OCI-LY7 (cell line): Measurements from ENCODE around the gene IQGAP2. TPM values are rescaled to one million over a fixed set of nuclear protein-coding genes. Genes with fewer than 3 reads are reported as not detected.

Experiments used
- BruUV-seq: library from RNA; stranded (reverse); fragments of 400-500 nt; replicated peaks from 2 replicates; lab custom pipeline; 2021; lab: Mats Ljungman, UMichigan
- CTCF ChIA-PET: fragments of 300-600 bp; sonication (Branson Sonifier 250); formaldehyde crosslinking; loops from one replicate; lab custom pipeline; 2022; ENCODE audit warnings: antibody characterized with exemption; ENCODE audit not compliant: unreplicated experiment; lab: Charles Lee
- POLR2A ChIA-PET: fragments of 300-600 bp; sonication (Branson Sonifier 250); formaldehyde crosslinking; loops from one replicate; lab custom pipeline; 2022; ENCODE audit warnings: antibody characterized with exemption; lab: Charles Lee
- DNase-seq: peaks from one replicate; pipeline ENCODE4 v3.0.0-alpha.2; 2015; ENCODE audit warnings: low spot score
- H2AFZ ChIP-seq: fragments of 200-600 bp; sonication (generic), shearing (Covaris generic); 2 replicates; pipeline ENCODE4 v1.6.1; 2014; ENCODE audit warnings: mild to moderate bottlenecking, antibody characterized with exemption, low read length, moderate library complexity
- H3K27ac ChIP-seq: fragments of 200-600 bp; sonication (generic); 2 replicates; pipeline ENCODE4 v1.5.1; 2014; ENCODE audit warnings: mixed run types, low read depth, mild to moderate bottlenecking, moderate library complexity, low read length, inconsistent platforms; ENCODE audit not compliant: poor library complexity, severe bottlenecking
- H3K36me3 ChIP-seq: fragments of 200-600 bp; sonication (generic); 2 replicates; pipeline ENCODE4 v1.6.1; 2014; ENCODE audit warnings: mild to moderate bottlenecking, antibody characterized with exemption, low read length, moderate library complexity, mixed read lengths; ENCODE audit not compliant: insufficient read depth
- H3K4me1 ChIP-seq: fragments of 200-600 bp; sonication (generic); 2 replicates; pipeline ENCODE4 v1.5.1; 2014; ENCODE audit warnings: mild to moderate bottlenecking, low read length; ENCODE audit not compliant: insufficient read depth, poor library complexity, severe bottlenecking
- H3K4me2 ChIP-seq: fragments of 200-600 bp; sonication (generic); 2 replicates; pipeline ENCODE4 v1.6.1; 2014; ENCODE audit warnings: mild to moderate bottlenecking, low read length
- H3K4me3 ChIP-seq: fragments of 200-600 bp; sonication (generic); 2 replicates; pipeline ENCODE4 v1.5.1; 2014; ENCODE audit warnings: mild to moderate bottlenecking, low read depth, low read length; ENCODE audit not compliant: poor library complexity, severe bottlenecking
- H3K79me2 ChIP-seq: fragments of 200-600 bp; sonication (generic); 2 replicates; pipeline ENCODE4 v1.6.1; 2016; ENCODE audit warnings: low read depth, mild to moderate bottlenecking, low read length, moderate library complexity, mixed read lengths; ENCODE audit not compliant: insufficient read depth
- H3K9me2 ChIP-seq: fragments of 200-600 bp; sonication (generic); 2 replicates; pipeline ENCODE4 v1.6.1; 2016; ENCODE audit warnings: mild to moderate bottlenecking, low read length, mixed read lengths; ENCODE audit not compliant: insufficient read depth
- H3K9me3 ChIP-seq: fragments of 200-600 bp; sonication (generic); 2 replicates; pipeline ENCODE4 v1.6.1; 2014; ENCODE audit warnings: mild to moderate bottlenecking, mixed run types, low read length, mixed read lengths
- H4K20me1 ChIP-seq: fragments of 200-600 bp; sonication (generic); 2 replicates; pipeline ENCODE4 v1.6.1; 2014; ENCODE audit warnings: mild to moderate bottlenecking, antibody characterized with exemption, low read length, moderate library complexity, mixed read lengths; ENCODE audit not compliant: insufficient read depth
- EZH2phosphoT487 ChIP-seq: fragments of 200-600 bp; sonication (generic); IDR thresholded peaks from 2 replicates; pipeline ENCODE4 v1.6.1; 2018; ENCODE audit warnings: low read depth, borderline replicate concordance, mild to moderate bottlenecking, mixed run types, antibody characterized with exemption, low read length, moderate library complexity, mixed read lengths
- intact Hi-C: fragments of 100-400 bp; cut with micrococcal nuclease; formaldehyde crosslinking; loops from one replicate; pipeline ENCODE4 v1.10.0; 2022; ENCODE audit not compliant: unreplicated experiment
- total RNA-seq, 2 experiments: library from RNA; depleted of rRNA in 1 of 2; stranded (reverse); fragments of >200 nt in 1 of 2; shearing (Covaris generic) in 1 of 2; gene quantifications; 2 replicates each; pipeline ENCODE4 v1.2.3, GENCODE V29; 2014 to 2022
- TF ChIP-seq, protein P1 (sequence below): fragments of 200-600 bp; sonication (generic); conservative IDR thresholded peaks from 2 replicates; pipeline ENCODE4 v1.5.1; 2014; ENCODE audit warnings: mild to moderate bottlenecking, antibody characterized with exemption, low read length, moderate library complexity, mixed read lengths

Gene IQGAP2
- total RNA-seq, 2 experiments from 2014 or later = 30.0 to 50.2 TPM

DNA sequence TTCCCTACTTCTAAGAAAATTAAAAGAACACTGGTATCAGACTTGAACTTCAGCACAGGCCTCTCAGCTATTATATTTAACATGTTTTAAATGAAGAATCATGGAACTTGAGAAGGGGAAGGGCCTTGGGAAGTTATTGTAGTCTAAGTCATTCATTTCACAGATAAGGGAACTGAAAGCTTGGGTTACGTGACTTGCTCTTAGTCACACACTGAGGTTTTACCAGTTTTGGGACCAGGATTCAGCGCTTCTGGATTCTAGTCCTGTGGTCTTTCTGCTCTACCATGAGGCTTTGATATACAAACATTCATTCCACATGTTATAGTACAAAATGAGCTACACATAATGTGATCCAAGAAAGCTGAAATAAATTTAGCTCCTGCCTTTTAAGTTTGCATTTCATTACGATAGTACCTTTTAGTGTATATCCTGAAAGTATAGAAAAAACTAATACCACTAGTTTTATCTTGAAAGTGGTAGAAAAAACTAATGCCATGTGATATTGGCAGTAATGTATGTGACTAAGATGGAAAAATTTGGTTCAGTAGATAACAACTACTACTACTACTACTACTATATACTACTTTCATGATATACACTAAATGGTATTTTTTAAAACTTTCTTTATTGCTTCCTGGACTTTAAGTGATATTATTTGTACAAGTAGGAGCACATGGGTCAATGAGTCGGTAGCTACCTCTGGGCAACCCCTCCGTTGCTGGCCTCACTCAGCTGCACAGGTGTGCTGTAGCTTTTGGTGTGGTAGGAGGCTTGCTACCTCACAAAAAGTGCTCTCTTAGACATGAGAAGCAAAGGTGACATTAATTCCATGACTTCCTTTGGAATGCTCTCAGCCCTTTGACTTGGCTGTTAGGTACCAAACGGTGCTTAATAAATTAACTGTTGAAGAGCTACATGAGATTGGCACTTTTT lies 179.4 kb downstream of the IQGAP2 start:
- no peak for TF ChIP-seq EZH2phosphoT487
- TF ChIP-seq, protein P1, sequence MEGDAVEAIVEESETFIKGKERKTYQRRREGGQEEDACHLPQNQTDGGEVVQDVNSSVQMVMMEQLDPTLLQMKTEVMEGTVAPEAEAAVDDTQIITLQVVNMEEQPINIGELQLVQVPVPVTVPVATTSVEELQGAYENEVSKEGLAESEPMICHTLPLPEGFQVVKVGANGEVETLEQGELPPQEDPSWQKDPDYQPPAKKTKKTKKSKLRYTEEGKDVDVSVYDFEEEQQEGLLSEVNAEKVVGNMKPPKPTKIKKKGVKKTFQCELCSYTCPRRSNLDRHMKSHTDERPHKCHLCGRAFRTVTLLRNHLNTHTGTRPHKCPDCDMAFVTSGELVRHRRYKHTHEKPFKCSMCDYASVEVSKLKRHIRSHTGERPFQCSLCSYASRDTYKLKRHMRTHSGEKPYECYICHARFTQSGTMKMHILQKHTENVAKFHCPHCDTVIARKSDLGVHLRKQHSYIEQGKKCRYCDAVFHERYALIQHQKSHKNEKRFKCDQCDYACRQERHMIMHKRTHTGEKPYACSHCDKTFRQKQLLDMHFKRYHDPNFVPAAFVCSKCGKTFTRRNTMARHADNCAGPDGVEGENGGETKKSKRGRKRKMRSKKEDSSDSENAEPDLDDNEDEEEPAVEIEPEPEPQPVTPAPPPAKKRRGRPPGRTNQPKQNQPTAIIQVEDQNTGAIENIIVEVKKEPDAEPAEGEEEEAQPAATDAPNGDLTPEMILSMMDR = no peak
- Histone ChIP-seq H3K4me3 (no peak overlapping the region), H3K9me2 (no peaks in the 10 kb centered on the region), H2AFZ (no peak overlapping the region; the same call in 1 of the 2 replicates), H4K20me1 (no peaks in the 10 kb centered on the region), H3K36me3 (0 out of 2 replicates have a peak, but pooled peaks cover 7% of the 10 kb centered on the region), H3K4me2 (peak overlapping the region; percentile 36), H3K4me1 (peaks cover 16% of the 10 kb centered on the region), H3K27ac (peak overlapping the region; percentile 6), H3K9me3 (no peaks in the 10 kb centered on the region), H3K79me2 (no peaks in the 10 kb centered on the region)
- CTCF ChIA-PET = interaction anchor here (0.9 to 1.8 kb wide), 3 partner anchors 35 to 233 kb away, joined by 3 to 6 read pairs (median 5); partner anchors contain the start of gene IQGAP2
- DNase-seq = peak; percentile 52
- POLR2A ChIA-PET = interaction anchor here (0.6 to 2.3 kb wide), 15 partner anchors 11 to 329 kb away, joined by 3 to 7 read pairs (median 4); partner anchors contain the start of gene IQGAP2
- intact Hi-C loops = loop anchor here (1.0 to 5.0 kb wide), 3 partner anchors 178 to 1345 kb away; partner anchors contain the start of gene ANKRD31
- BruUV-seq = no TSS peak

DNA sequence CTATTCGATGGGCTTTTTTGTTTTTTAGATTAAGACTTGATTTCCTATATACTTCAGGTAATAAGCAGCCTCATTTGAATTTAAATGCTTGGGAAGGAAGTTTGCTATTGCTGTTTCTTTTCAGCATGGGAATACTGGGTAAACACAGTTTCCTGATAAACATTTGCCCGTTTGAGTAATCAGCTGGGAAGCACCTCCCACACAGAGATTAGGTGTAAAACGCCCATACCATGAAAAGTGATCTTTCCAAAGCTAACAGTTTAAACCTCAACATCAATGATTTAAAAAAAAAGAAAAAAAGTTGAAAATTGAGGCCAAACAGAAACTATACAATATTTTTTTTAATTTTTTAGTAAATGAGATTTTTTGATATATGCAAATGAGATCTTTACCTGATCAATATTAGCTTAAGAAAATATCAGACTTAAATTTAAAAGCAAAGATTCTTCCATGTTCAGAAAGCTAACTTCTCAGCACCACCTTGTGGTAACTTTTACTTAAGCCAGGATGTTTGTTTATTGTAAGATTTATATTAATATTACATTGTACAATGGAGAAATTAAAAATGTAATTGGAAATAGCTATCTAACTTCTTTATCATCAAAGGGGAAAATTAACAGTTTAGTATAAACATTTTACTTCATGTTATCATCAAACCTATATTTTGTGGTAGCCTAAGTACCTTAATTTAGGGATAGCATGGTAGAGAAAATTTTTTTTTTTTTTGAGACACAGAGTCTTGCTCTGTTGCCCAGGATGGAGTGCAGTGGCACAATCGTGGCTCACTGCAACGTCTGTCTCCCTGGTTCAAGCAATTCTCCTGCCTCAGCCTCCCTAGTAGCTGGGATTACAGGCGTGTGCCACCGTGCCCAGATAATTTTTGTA lies 180.3 kb downstream of the IQGAP2 start:
- H3K4me3 ChIP-seq = no peak overlapping the region
- H2AFZ ChIP-seq = no peak overlapping the region
- H3K9me3 ChIP-seq = no peaks in the 10 kb centered on the region
- ChIA-PET CTCF (interaction anchor here (0.9 to 1.8 kb wide), 4 partner anchors 36 to 234 kb away, joined by 3 to 6 read pairs (median 4); partner anchors contain the start of gene IQGAP2), POLR2A (interaction anchor here (0.6 to 2.3 kb wide), 13 partner anchors 12 to 277 kb away, joined by 3 to 7 read pairs (median 4); partner anchors contain the start of gene IQGAP2)
- H3K36me3 ChIP-seq = 0 out of 2 replicates have a peak, but pooled peaks cover 7% of the 10 kb centered on the region
- peaks cover 16% of the 10 kb centered on the region for H3K4me1 ChIP-seq
- H3K27ac ChIP-seq = no peak overlapping the region
- H4K20me1 ChIP-seq = no peaks in the 10 kb centered on the region
- TF ChIP-seq, protein P1 = peak; percentile 79
- TF ChIP-seq EZH2phosphoT487 = no peak
- peak; percentile 39 for DNase-seq
- no peaks in the 10 kb centered on the region for H3K79me2 ChIP-seq
- intact Hi-C loops = loop anchor here (1.0 to 5.0 kb wide), 3 partner anchors 179 to 1346 kb away; partner anchors contain the start of gene ANKRD31
- BruUV-seq = no TSS peak
- H3K4me2 ChIP-seq = no peak overlapping the region
- H3K9me2 ChIP-seq = no peaks in the 10 kb centered on the region
